ENCODE results near the gene RALGAPA1. TPM values are rescaled to one million over a fixed set of nuclear protein-coding genes. Genes with fewer than 3 reads are reported as not detected.

RALGAPA1 gene
- total and polyA plus RNA-seq, 2 donors (not counting 1 experiment from before 2014, with no cell fraction given), result 17.3 to 94.0 TPM

- ChIA-PET CTCF (interaction anchor here (0.6 kb wide), 1 partner anchor 551 kb away, joined by 4 read pairs; no protein-coding TSS in a partner anchor), POLR2A (no interaction called here)
- Mint-ChIP-seq H3K4me3 (no peak overlapping the region), H3K4me1 (no peaks in the 10 kb centered on the region), H3K27me3 (no peaks in the 10 kb centered on the region), H3K27ac (no peak overlapping the region), H3K9me3 (ENCODE audit: insufficient read depth) (no peaks in the 10 kb centered on the region)
- 100% methylated on average over 1 of the region's 4 CpGs for WGBS (ENCODE audit: insufficient coverage)
- Histone ChIP-seq H2AFZ (ENCODE audit: insufficient read depth, low read depth, low read length, poor library complexity, severe bottlenecking) (no peak overlapping the region), H3K4me3 (ENCODE audit: control extremely low read depth in 1 of 5, extremely low read depth in 1 of 5, insufficient read depth in 1 of 5, low read depth in 2 of 5, low read length in 4 of 5) (no peak overlapping the region), H3K27me3 (replicated peaks in 1 of 4; ENCODE audit: control extremely low read depth in 1 of 4, control insufficient read depth in 3 of 4, insufficient read depth in 4 of 4, low read length in 3 of 4) (no peaks in the 10 kb centered on the region), H3K27ac (ENCODE audit: low read length in 2 of 2) (no peak overlapping the region), H3K79me2 (ENCODE audit: control insufficient read depth, insufficient read depth, low read length) (no peaks in the 10 kb centered on the region), H4K20me1 (ENCODE audit: control insufficient read depth, insufficient read depth, low read length, poor library complexity, severe bottlenecking) (no peaks in the 10 kb centered on the region), H3K4me2 (replicated peaks; ENCODE audit: low read depth, low read length, poor library complexity, severe bottlenecking) (no peak overlapping the region), H3K4me1 (ENCODE audit: control insufficient read depth in 2 of 2, insufficient read depth in 2 of 2, low read length in 2 of 2) (no peaks in the 10 kb centered on the region), H3K9me3 (ENCODE audit: control extremely low read depth in 1 of 3, control insufficient read depth in 2 of 3, insufficient read depth in 1 of 3, low read length in 2 of 3) (no peaks in the 10 kb centered on the region), H3K9ac (ENCODE audit: low read length) (no peak overlapping the region), H3K36me3 (replicated peaks in 1 of 2; ENCODE audit: control extremely low read depth in 1 of 2, control insufficient read depth in 1 of 2, extremely low read depth in 1 of 2, insufficient read depth in 2 of 2, low read length in 1 of 2) (peaks cover 4 to 18% of the 10 kb centered on the region in 2 experiments)
- no peak for TF ChIP-seq EZH2 (IDR thresholded peaks at IDR 0.05; ENCODE audit: borderline replicate concordance, insufficient read depth, low read depth, low read length, poor library complexity, severe bottlenecking)
- TF ChIP-seq, protein P1, sequence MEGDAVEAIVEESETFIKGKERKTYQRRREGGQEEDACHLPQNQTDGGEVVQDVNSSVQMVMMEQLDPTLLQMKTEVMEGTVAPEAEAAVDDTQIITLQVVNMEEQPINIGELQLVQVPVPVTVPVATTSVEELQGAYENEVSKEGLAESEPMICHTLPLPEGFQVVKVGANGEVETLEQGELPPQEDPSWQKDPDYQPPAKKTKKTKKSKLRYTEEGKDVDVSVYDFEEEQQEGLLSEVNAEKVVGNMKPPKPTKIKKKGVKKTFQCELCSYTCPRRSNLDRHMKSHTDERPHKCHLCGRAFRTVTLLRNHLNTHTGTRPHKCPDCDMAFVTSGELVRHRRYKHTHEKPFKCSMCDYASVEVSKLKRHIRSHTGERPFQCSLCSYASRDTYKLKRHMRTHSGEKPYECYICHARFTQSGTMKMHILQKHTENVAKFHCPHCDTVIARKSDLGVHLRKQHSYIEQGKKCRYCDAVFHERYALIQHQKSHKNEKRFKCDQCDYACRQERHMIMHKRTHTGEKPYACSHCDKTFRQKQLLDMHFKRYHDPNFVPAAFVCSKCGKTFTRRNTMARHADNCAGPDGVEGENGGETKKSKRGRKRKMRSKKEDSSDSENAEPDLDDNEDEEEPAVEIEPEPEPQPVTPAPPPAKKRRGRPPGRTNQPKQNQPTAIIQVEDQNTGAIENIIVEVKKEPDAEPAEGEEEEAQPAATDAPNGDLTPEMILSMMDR (IDR thresholded peaks at IDR 0.05), result no peak
- intact Hi-C loops (cut with micrococcal nuclease), result no loop called here
- ATAC-seq (ENCODE audit: low read depth) (no peak), DNase-seq (no peak)
Observed at GRCh38 chr14:35761922-35762321, 47.2 kb downstream of the RALGAPA1 start.

GRCh38 chr14:35760143-35760542 is 49.0 kb downstream of the RALGAPA1 start:
- Mint-ChIP-seq H3K27ac (no peak overlapping the region), H3K27me3 (no peaks in the 10 kb centered on the region), H3K4me3 (no peak overlapping the region), H3K9me3 (ENCODE audit: insufficient read depth) (no peaks in the 10 kb centered on the region), H3K4me1 (no peaks in the 10 kb centered on the region)
- Histone ChIP-seq H3K27ac (ENCODE audit: low read length in 2 of 2) (no peak overlapping the region), H3K4me1 (ENCODE audit: control insufficient read depth in 2 of 2, insufficient read depth in 2 of 2, low read length in 2 of 2) (no peaks in the 10 kb centered on the region), H4K20me1 (ENCODE audit: control insufficient read depth, insufficient read depth, low read length, poor library complexity, severe bottlenecking) (no peaks in the 10 kb centered on the region), H2AFZ (ENCODE audit: insufficient read depth, low read depth, low read length, poor library complexity, severe bottlenecking) (no peak overlapping the region), H3K4me3 (ENCODE audit: control extremely low read depth in 1 of 5, extremely low read depth in 1 of 5, insufficient read depth in 1 of 5, low read depth in 2 of 5, low read length in 4 of 5) (no peak overlapping the region), H3K27me3 (replicated peaks in 1 of 4; ENCODE audit: control extremely low read depth in 1 of 4, control insufficient read depth in 3 of 4, insufficient read depth in 4 of 4, low read length in 3 of 4) (no peaks in the 10 kb centered on the region), H3K9ac (ENCODE audit: low read length) (no peak overlapping the region), H3K4me2 (replicated peaks; ENCODE audit: low read depth, low read length, poor library complexity, severe bottlenecking) (no peak overlapping the region), H3K36me3 (replicated peaks in 1 of 2; ENCODE audit: control extremely low read depth in 1 of 2, control insufficient read depth in 1 of 2, extremely low read depth in 1 of 2, insufficient read depth in 2 of 2, low read length in 1 of 2) (peaks cover 4 to 20% of the 10 kb centered on the region in 2 experiments), H3K9me3 (ENCODE audit: control extremely low read depth in 1 of 3, control insufficient read depth in 2 of 3, insufficient read depth in 1 of 3, low read length in 2 of 3) (no peaks in the 10 kb centered on the region), H3K79me2 (ENCODE audit: control insufficient read depth, insufficient read depth, low read length) (no peaks in the 10 kb centered on the region)
- no peak for ATAC-seq (ENCODE audit: low read depth)
- DNase-seq, result no peak
- WGBS (ENCODE audit: insufficient coverage), result 100% methylated on average over 1 of the region's 1 CpG
- ChIA-PET POLR2A (no interaction called here), CTCF (no interaction called here)
- TF ChIP-seq EZH2 (IDR thresholded peaks at IDR 0.05; ENCODE audit: borderline replicate concordance, insufficient read depth, low read depth, low read length, poor library complexity, severe bottlenecking), result no peak
- TF ChIP-seq, protein P1 (IDR thresholded peaks at IDR 0.05), result no peak
- intact Hi-C loops (cut with micrococcal nuclease), result no loop called here
